GM20431 (cell line): ENCODE measurements around the gene SLC6A18.
"Not testable (repeated sequence)": the region's sequence is repeated elsewhere in the genome, so short reads cannot be mapped to it uniquely, and the experiment has no call there.

ENCODE experiments used
- in situ Hi-C: fragments of 300-500 bp; cut with MseI, MboI; formaldehyde crosslinking; loops from one replicate; pipeline ENCODE4 v1.15.0; 2020; ENCODE audit warnings: low sequenced_read_pairs; ENCODE audit not compliant: unreplicated experiment

SLC6A18 gene

GRCh38 chr5:1267464-1267863, 42.3 kb downstream of the SLC6A18 start:
- in situ Hi-C loops = not testable (repeated sequence)

DNA sequence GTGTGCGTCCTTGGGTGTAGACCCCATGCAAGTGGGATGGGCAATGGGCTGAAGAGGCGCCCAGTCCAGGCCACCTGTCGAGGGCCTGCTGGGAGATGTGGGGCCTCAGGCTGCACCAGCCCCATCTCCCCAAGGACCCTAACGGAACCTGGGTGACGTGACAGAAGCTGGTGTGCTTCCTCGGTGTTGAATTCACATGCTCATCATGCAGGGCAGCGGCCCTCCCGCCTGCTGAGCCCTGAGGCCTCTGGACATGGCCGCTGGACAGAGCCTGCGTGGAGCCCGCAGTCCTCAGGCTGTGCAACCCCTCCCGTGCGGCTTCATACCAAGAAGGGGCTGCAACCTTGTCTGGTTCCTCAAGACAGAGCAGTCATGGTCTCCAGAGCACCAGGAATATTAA, 42.9 kb downstream of the SLC6A18 start:
- in situ Hi-C loops = no loop called here

DNA sequence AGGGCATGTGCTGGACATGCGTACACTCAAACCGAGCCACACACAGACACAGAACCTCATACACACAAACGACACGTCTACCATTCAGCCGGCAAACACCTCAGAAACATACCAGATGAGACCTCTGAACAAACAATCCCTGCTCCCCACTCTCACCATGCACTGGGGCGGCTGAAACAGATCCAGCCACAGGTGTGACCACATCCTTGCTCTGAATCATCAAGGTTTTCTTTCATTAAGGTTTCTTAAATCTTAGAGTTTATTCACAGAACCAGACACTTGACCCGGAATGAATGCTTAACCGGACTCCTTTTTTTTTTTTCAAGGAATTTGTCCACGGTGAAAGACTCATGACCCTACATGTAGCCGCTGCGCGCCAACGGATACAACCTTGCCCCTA, 43.5 kb downstream of the SLC6A18 start:
- in situ Hi-C loops = no loop called here

DNA sequence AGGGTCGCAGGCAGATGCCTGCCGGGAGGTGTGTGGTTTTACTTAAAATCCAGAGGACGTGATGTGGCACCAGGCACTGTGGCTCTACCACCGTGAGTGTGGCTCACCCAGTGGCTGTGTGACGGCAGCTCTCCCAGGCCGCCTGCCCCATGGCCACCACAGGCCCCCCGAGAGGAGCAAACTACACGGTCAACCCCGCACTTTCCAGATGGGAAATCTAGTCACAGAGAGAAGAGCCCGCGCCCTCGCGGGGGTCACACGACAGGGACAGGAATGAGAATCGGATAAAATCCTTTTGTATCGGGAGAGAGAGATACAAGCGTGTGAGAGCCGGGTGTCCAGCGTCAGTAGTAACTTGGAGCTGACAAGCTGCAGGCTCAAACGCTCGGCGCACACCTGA, 45.2 kb downstream of the SLC6A18 start:
- in situ Hi-C loops = no loop called here

DNA sequence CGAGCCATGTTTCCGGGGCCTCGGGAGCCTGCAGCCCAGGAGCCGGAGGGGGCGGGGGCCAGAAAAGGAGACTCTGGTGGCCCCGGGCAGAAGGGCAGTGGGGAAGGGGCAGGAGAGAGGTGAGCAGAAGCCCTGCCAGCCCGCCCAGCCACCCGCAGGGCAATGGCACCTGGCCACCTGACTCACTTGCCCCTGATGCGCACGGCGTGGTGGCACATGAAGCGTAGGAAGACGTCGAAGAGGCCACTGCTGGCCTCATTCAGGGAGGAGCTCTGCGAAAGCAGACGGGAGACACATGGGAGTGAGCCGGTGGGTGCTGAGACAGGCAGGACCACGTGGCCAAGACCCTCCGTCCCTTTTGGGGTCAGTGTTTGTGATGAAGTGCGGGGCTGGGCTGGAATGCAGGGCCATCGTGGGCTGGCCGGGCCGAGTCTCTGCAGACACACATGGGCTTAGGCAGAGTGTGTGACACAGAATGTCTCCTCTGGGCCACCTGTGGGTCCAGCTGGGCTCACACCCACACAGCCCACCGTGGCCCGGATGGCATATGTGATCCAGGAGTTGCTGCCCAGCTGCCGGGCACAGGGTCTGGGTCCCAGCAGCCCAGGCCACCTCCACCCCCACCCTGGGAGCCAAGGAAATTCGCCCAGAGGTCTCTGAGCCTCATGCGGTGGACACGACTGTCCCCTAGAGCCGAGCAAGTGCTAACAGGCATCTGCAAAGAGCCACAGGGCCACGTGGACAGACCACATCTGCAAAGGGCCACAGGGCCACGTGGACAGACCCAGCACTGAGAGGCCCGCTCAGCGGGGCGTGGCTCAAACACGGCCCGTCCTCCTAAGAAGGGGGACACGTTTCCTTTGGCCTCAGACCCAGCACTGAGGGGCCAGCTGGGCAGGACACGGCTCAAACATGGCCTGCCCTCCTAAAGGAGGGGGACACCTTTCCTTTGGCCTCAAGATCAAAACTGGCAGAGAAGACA, 46.0 kb downstream of the SLC6A18 start:
- in situ Hi-C loops = no loop called here

DNA sequence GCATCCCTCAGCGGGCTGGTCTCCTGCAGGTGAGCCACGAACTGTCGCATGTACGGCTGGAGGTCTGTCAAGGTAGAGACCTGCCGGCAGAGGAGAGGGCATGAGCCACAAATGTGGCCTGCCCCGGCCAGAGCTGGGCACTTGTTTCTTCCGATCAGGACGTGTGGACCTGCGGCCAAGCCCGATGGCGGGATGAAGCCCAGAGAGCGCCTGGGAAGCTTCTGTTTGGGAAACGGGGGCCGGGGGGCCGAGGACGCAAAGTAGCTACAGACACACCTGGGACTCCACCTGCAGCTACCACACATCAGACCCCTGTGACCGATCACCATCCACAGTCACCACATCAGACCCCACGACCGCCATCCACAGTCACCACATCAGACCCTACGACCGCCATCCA, 47.0 kb downstream of the SLC6A18 start:
- in situ Hi-C loops = no loop called here

- in situ Hi-C loops = no loop called here
Observed at GRCh38 chr5:1273745-1274144, 48.6 kb downstream of the SLC6A18 start.

- in situ Hi-C loops = no loop called here
Observed at GRCh38 chr5:1274471-1274870, 49.3 kb downstream of the SLC6A18 start.

- in situ Hi-C loops = not testable (repeated sequence)
Observed at GRCh38 chr5:1275397-1276391, 50.5 kb downstream of the SLC6A18 start.

- in situ Hi-C loops = no loop called here
Observed at GRCh38 chr5:1276930-1277329, 51.7 kb downstream of the SLC6A18 start.

DNA sequence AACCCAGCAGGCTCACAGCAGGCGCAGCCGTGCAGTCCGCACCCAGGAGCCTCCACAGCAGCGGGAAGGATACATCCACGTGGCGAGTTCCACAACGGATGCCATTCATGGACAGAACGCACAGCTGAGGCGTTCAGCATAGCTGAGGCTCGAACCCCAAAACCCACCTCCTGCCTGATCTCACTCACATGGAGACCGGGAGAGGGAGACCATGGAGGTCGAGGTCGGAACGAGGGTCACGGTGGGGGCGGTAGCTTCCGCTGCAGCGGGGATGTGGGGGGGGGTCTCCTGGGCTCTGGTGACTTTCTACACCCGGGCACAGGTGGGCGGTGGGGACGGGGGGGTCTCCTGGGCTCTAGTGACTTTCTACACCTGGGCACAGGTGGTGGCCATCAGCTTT, 52.1 kb downstream of the SLC6A18 start:
- in situ Hi-C loops = no loop called here

DNA sequence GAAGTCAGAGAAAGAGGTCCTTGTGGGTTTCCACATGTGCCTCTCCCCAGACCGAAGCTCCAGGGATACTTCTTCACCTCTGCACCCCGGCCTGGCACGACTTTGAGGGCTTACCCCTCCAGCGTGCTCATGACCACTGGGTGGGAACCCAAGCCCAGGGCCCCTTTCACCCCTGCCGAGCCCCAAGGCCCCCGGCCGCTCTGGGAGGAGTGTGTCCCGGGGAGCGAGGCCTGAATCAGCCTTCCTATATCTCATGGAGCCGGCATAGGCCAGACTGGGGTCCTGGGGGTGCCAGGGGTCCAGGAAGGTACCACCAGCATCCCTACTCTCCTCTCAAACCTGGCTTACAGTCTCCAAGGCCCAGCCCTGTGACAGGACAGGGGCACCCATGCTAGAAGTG, 52.6 kb downstream of the SLC6A18 start:
- in situ Hi-C loops = no loop called here

DNA sequence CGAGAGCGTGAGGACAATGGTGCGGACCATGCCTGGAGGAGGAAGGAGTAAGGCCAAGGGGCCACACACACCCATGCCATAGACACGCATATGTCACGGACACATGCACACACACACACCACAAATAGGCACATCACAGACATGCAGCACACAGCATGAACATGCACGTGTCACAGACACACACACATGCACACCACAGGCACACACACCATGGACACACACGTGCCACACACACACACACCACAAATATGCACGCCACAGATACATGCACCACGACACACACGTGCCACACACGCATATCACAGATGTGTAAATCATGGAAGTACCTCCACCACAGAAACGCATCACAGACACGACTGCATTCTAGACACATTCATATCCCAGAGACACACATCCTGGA, 53.0 kb downstream of the SLC6A18 start:
- in situ Hi-C loops = no loop called here

GRCh38 chr5:1278656-1279442, 53.7 kb downstream of the SLC6A18 start:
- in situ Hi-C loops = no loop called here

DNA sequence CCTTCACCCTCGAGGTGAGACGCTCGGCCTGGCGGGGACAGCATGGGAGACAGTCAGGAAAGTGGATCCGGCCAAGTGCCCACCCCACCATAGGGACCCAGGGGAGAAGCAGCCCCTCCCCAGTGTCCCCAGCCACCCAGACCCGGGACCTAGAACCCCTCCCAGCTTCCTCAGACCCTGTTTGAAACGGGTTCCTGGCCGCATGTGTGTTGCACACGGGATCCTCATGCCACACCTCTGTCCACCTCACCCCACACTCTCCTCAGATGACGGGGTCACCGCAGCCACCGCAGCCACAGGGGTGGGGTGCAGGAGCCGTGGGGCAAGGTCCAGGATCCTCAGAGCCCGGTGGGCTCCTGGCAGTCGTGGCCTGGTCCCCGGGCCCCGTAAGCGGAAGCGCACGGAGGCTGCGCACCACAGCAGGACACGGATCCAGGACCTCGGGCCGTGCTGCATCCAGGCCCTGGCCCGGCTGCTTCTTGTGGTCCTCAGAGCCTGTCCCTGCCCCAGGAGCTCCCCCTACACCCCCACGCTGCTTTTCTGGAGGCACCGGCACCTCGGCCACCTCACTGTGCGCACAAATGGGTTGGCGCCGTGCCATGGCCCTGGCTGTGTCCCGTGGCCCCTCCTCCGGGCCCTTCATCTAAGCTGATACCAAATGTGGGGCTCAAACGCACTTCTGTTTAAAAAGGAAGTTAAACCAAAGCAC, 54.4 kb downstream of the SLC6A18 start:
- in situ Hi-C loops = no loop called here

GRCh38 chr5:1280177-1281037, 55.2 kb downstream of the SLC6A18 start:
- in situ Hi-C loops = no loop called here

GRCh38 chr5:1281038-1281882, 56.1 kb downstream of the SLC6A18 start:
- in situ Hi-C loops = no loop called here
